Measurements from ENCODE around the gene PRDM16. TPM values are rescaled to one million over a fixed set of nuclear protein-coding genes. Genes with fewer than 3 reads are reported as not detected.

The PRDM16 gene
- total and polyA plus RNA-seq, 2 experiments from 2014 or later: 0.14 to 0.16 TPM

GRCh38 chr1:3101124-3101939 is 32.3 kb downstream of the PRDM16 start (continued):
- TF ChIP-seq REST (IDR thresholded peaks at IDR 0.05; ENCODE audit: unreplicated experiment): no peak
- no peak for TF ChIP-seq CTCF (conservative IDR thresholded peaks at IDR 0.05; ENCODE audit: low read depth in 2 of 2)
- TF ChIP-seq CREB1 (CRISPR knock-in tag; IDR thresholded peaks at IDR 0.05; ENCODE audit: low read depth): no peak

GRCh38 chr1:3102641-3103040 is 33.6 kb downstream of the PRDM16 start:
- TF ChIP-seq REST (IDR thresholded peaks at IDR 0.05; ENCODE audit: unreplicated experiment) (no peak), NANOG (IDR thresholded peaks at IDR 0.05; ENCODE audit: borderline replicate concordance) (no peak), EZH2phosphoT487 (IDR thresholded peaks at IDR 0.05; ENCODE audit: unreplicated experiment) (no peak), STAT1 (IDR thresholded peaks at IDR 0.05; ENCODE audit: unreplicated experiment) (no peak), EZH2 (IDR thresholded peaks at IDR 0.05; ENCODE audit: low read depth, unreplicated experiment) (no peak), JUNB (IDR thresholded peaks at IDR 0.05; ENCODE audit: unreplicated experiment) (no peak)
- Histone ChIP-seq H3K4me3 (no peak overlapping the region), H3K27me3 (ENCODE audit: insufficient read depth) (no peaks in the 10 kb centered on the region), H3K4me1 (ENCODE audit: insufficient read depth) (peaks cover 10% of the 10 kb centered on the region), H2AFZ (no peak overlapping the region), H3K4me2 (no peak overlapping the region), H3F3A (replicated peaks; ENCODE audit: low read depth) (no peaks in the 10 kb centered on the region), H3K27ac (ENCODE audit: low read depth) (no peak overlapping the region), H3K36me3 (ENCODE audit: insufficient read depth) (no peaks in the 10 kb centered on the region; the same call in 1 of the 2 replicates), H3K79me2 (replicated peaks; ENCODE audit: insufficient read depth) (no peaks in the 10 kb centered on the region), H4K20me1 (replicated peaks; ENCODE audit: insufficient read depth) (no peaks in the 10 kb centered on the region), H3K9me2 (ENCODE audit: insufficient read depth) (no peaks in the 10 kb centered on the region)
- Mint-ChIP-seq H3K36me3 (ENCODE audit: low read depth) (no peaks in the 10 kb centered on the region), H3K4me1 (peaks cover 25% of the 10 kb centered on the region), H3K27me3 (ENCODE audit: insufficient read depth, low read depth, poor library complexity) (peaks cover 7% of the 10 kb centered on the region), H3K4me3 (no peak overlapping the region), H3K27ac (no peak overlapping the region), H3K9me3 (no peaks in the 10 kb centered on the region)
- DNase-seq (ENCODE audit: low spot score) (no peak), ATAC-seq (no peak)

Measured in GM23338 (cell line).